ENCODE data around the gene NR4A1. TPM values are rescaled to one million over a fixed set of nuclear protein-coding genes. Genes with fewer than 3 reads are reported as not detected.

Gene NR4A1
- total RNA-seq, 2 donors from 2014 or later = 150 to 238 TPM

DNA sequence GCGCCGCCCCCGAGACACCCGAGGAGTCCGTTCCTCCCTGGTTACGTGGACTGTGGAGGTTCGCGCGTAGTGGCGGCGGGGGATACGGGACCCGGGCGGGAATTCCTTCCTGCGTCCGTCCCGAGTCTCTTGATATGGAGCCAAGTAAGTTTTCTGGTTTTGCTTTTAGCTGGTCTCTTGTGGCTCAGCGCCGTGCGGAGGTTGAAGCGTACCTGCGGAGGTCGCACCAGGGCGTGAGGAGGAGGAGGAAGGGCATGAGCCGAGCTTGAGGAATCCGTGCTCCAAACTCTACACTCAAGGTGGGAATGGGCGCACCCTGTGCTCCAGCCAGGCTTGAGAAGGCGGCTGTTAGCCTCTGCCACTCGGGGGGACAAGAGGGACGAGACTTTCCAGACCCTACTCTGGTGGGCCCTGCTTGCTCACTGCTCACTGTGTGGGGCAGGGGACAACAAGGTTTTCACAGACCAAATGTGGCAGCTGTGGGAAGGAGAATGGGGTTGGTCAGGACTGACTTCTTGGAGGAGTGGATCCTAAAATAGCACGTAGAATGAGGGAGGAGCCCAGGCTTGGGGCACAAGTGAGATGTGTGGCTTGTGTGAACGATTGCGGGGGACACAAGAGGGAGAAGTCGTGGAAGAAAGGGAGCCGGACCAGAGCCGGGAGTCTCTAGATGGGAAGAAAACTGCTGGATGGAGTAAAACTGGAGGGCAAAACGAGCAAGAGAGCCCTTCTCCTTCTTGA lies 19.1 kb downstream of the NR4A1 start:
- DNase-seq (ENCODE audit: low spot score) = no peak
- peaks cover 22% of the 10 kb centered on the region for H3K36me3 ChIP-seq
- no peaks in the 10 kb centered on the region for H3K27me3 ChIP-seq
- H3K4me1 ChIP-seq = peaks cover 0 to 42% of the 10 kb centered on the region in 2 donors
- H3K4me3 ChIP-seq = peak overlapping the region; percentile 93 to 95
- peak overlapping the region; percentile 86 to 89 for H3K27ac ChIP-seq
- TF ChIP-seq, protein P1, sequence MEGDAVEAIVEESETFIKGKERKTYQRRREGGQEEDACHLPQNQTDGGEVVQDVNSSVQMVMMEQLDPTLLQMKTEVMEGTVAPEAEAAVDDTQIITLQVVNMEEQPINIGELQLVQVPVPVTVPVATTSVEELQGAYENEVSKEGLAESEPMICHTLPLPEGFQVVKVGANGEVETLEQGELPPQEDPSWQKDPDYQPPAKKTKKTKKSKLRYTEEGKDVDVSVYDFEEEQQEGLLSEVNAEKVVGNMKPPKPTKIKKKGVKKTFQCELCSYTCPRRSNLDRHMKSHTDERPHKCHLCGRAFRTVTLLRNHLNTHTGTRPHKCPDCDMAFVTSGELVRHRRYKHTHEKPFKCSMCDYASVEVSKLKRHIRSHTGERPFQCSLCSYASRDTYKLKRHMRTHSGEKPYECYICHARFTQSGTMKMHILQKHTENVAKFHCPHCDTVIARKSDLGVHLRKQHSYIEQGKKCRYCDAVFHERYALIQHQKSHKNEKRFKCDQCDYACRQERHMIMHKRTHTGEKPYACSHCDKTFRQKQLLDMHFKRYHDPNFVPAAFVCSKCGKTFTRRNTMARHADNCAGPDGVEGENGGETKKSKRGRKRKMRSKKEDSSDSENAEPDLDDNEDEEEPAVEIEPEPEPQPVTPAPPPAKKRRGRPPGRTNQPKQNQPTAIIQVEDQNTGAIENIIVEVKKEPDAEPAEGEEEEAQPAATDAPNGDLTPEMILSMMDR (IDR thresholded peaks at IDR 0.05) = no peak
- no peaks in the 10 kb centered on the region for H3K9me3 ChIP-seq

DNA sequence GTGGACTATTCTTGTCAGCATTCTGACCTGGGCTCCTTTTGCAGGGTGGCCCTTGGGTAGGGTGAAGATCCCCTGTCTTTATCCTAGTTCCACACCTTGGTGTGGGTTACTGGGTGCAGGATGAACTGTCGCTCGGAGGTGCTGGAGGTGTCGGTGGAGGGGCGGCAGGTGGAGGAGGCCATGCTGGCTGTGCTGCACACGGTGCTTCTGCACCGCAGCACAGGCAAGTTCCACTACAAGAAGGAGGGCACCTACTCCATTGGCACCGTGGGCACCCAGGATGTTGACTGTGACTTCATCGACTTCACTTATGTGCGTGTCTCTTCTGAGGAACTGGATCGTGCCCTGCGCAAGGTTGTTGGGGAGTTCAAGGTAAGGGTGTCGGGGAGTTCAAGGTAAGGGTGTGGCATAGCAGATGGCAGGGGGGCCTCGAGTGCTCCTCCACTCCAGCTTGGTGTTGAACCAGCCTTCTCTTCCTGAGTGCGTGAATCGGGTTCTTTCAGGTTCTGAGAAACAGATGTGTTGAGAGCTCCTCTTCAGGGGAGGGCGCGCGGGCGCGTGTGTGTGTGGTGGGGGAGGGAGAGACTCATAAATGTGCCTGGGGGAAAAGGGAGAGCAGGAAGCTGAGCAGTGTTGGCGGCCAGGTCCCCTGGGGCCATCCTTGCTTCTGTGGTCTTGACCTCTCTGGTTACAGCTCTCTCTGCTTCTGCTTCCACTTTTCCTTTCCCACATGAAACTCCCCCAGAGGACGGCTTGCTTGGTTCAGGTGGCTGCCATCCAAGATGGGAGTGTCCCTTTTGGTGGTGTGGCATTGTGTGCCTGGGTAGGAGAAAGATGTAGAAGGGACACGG lies 22.5 kb downstream of the NR4A1 start:
- peaks cover 0 to 42% of the 10 kb centered on the region in 2 donors for H3K4me1 ChIP-seq
- TF ChIP-seq, protein P1 (IDR thresholded peaks at IDR 0.05) = no peak
- H3K27me3 ChIP-seq = no peaks in the 10 kb centered on the region
- peaks cover 50% of the 10 kb centered on the region for H3K36me3 ChIP-seq
- no peak overlapping the region for H3K27ac ChIP-seq
- H3K9me3 ChIP-seq = no peaks in the 10 kb centered on the region
- H3K4me3 ChIP-seq = no peak overlapping the region
- DNase-seq (ENCODE audit: low spot score) = no peak

DNA sequence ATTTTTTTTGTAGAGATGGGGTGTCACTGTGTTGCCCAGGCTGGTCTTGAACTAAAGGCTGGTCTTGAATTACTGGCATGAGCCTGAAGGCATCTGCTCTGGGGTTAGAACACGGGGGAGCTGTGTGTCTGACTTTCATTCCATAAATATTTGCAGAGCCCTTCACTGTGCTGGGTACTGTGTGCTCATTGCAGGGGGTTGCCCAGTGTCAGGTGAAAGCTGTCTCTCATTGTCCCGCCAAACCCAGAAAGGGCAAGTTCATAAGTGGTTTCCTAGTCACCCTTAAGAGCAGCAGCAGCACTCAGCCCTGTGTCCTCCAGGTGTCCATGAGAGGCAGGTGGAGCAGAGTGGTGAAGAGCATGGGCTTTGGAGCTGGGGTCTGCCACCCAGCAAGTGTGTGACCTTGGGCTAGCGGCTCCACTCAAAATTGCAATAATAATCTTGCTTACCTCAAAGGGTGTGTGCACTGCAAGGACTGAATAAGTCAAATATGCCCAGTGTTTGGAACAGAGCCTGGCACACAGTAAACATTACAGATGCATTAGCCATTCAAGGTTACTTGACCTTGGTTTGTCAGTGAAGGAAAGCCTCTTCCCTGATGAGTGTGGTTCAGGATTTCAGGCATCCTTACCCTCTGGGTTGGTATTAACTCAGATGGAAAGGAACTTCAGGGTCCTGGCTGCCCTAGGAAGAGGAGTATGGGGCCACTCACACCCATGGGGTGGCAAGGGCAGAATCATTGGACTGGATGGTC lies 23.9 kb downstream of the NR4A1 start:
- Histone ChIP-seq H3K36me3 (peaks cover 50% of the 10 kb centered on the region), H3K4me1 (peaks cover 0 to 36% of the 10 kb centered on the region in 2 donors), H3K4me3 (no peak overlapping the region), H3K27ac (no peak overlapping the region), H3K27me3 (no peaks in the 10 kb centered on the region), H3K9me3 (no peaks in the 10 kb centered on the region)
- TF ChIP-seq, protein P1 (IDR thresholded peaks at IDR 0.05) = no peak
- DNase-seq (ENCODE audit: low spot score) = no peak

DNA sequence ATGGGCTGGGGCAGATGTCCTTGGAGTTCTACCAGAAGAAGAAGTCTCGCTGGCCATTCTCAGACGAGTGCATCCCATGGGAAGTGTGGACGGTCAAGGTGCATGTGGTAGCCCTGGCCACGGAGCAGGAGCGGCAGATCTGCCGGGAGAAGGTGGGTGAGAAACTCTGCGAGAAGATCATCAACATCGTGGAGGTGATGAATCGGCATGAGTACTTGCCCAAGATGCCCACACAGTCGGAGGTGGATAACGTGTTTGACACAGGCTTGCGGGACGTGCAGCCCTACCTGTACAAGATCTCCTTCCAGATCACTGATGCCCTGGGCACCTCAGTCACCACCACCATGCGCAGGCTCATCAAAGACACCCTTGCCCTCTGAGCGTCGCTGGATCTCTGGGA lies 25.6 kb downstream of the NR4A1 start:
- H3K4me1 ChIP-seq = peaks cover 0 to 33% of the 10 kb centered on the region in 2 donors
- H3K36me3 ChIP-seq = peaks cover 50% of the 10 kb centered on the region
- no peak overlapping the region for H3K4me3 ChIP-seq
- TF ChIP-seq, protein P1 (IDR thresholded peaks at IDR 0.05) = no peak
- H3K27ac ChIP-seq = no peak overlapping the region
- no peaks in the 10 kb centered on the region for H3K9me3 ChIP-seq
- H3K27me3 ChIP-seq = no peaks in the 10 kb centered on the region
- DNase-seq (ENCODE audit: low spot score) = no peak

DNA sequence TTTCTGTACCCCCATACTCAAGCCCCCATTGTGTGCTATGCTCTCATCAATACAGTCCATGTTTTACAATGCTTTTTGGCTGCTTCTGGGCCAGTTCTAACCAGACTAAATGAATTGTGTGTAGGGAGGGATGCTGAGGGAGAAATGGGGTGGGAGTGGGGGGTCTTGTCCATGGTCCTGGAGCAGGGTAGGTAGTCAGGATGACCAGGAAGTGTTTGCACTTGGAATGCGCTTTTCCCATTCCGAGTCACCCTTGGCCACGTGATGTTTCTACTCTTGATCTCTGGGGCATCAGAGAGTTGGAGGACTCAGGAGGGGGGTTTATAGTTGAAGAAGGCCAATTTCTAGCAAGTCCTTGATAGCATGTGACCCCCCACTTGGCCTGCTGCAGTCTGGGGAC lies 27.0 kb downstream of the NR4A1 start:
- Histone ChIP-seq H3K4me1 (peaks cover 0 to 45% of the 10 kb centered on the region in 2 donors), H3K9me3 (no peaks in the 10 kb centered on the region), H3K27me3 (no peaks in the 10 kb centered on the region), H3K4me3 (no peak overlapping the region), H3K36me3 (peaks cover 45% of the 10 kb centered on the region), H3K27ac (no peak overlapping the region)
- TF ChIP-seq, protein P1 (IDR thresholded peaks at IDR 0.05) = no peak
- DNase-seq (ENCODE audit: low spot score) = no peak
